Erythroblast (primary cell): ENCODE data around the gene CALR3.

Experiments used
- GATA1 ChIP-seq: IDR thresholded peaks from 2 replicates; pipeline ENCODE4 v1.6.1; 2011; ENCODE audit warnings: low read depth, mild to moderate bottlenecking, control low read depth, low read length, moderate library complexity
- POLR2A ChIP-seq: IDR thresholded peaks from 2 replicates; pipeline ENCODE4 v1.6.1; 2011; ENCODE audit warnings: mild to moderate bottlenecking, low read length

- TF ChIP-seq POLR2A: no peak
- TF ChIP-seq GATA1: no peak
These were observed 62.0 kb downstream of the CALR3 start for GRCh38 chr19:16433986-16434385.
